Measurements from ENCODE around the gene EDIL3.

EDIL3 gene

GRCh38 chr5:84227236-84227635 lies 157.4 kb downstream of the EDIL3 start:
- Histone ChIP-seq H3K9me2 (ENCODE audit: low read depth, low read length) (no peaks in the 10 kb centered on the region), H3K27me3 (ENCODE audit: insufficient read depth, low read length) (no peaks in the 10 kb centered on the region), H3K79me2 (ENCODE audit: insufficient read depth, low read length) (no peaks in the 10 kb centered on the region), H3K9me3 (ENCODE audit: low read length) (no peaks in the 10 kb centered on the region), H2AFZ (ENCODE audit: low read length) (no peak overlapping the region), H3K9ac (ENCODE audit: low read length) (no peak overlapping the region), H3K4me1 (ENCODE audit: insufficient read depth, low read length, severe bottlenecking) (no peaks in the 10 kb centered on the region), H3F3A (ENCODE audit: insufficient read depth, low read length) (no peaks in the 10 kb centered on the region), H3K4me3 (ENCODE audit: low read depth, low read length, poor library complexity, severe bottlenecking) (no peak overlapping the region), H3K4me2 (ENCODE audit: low read length) (no peak overlapping the region), H3K36me3 (ENCODE audit: insufficient read depth, low read length) (no peaks in the 10 kb centered on the region), H3K27ac (ENCODE audit: low read depth, low read length, poor library complexity, severe bottlenecking) (no peak overlapping the region), H4K20me1 (ENCODE audit: insufficient read depth, low read length) (no peaks in the 10 kb centered on the region)
- TF ChIP-seq CTCF (IDR thresholded peaks at IDR 0.05; ENCODE audit: low read length) (no peak), EZH2 (IDR thresholded peaks at IDR 0.05; ENCODE audit: borderline replicate concordance, low read length) (no peak)

GRCh38 chr5:84218546-84218945 lies 166.1 kb downstream of the EDIL3 start:
- Histone ChIP-seq H3K9ac (ENCODE audit: low read length) (no peak overlapping the region), H3K9me3 (ENCODE audit: low read length) (no peaks in the 10 kb centered on the region), H2AFZ (ENCODE audit: low read length) (no peak overlapping the region), H3K79me2 (ENCODE audit: insufficient read depth, low read length) (no peaks in the 10 kb centered on the region), H3K27ac (ENCODE audit: low read depth, low read length, poor library complexity, severe bottlenecking) (no peak overlapping the region), H3K36me3 (ENCODE audit: insufficient read depth, low read length) (no peaks in the 10 kb centered on the region), H3F3A (ENCODE audit: insufficient read depth, low read length) (no peaks in the 10 kb centered on the region), H3K27me3 (ENCODE audit: insufficient read depth, low read length) (no peaks in the 10 kb centered on the region), H3K4me2 (ENCODE audit: low read length) (no peak overlapping the region), H3K4me1 (ENCODE audit: insufficient read depth, low read length, severe bottlenecking) (no peaks in the 10 kb centered on the region), H3K4me3 (ENCODE audit: low read depth, low read length, poor library complexity, severe bottlenecking) (no peak overlapping the region), H3K9me2 (ENCODE audit: low read depth, low read length) (no peaks in the 10 kb centered on the region), H4K20me1 (ENCODE audit: insufficient read depth, low read length) (no peaks in the 10 kb centered on the region)
- TF ChIP-seq CTCF (IDR thresholded peaks at IDR 0.05; ENCODE audit: low read length) (no peak), EZH2 (IDR thresholded peaks at IDR 0.05; ENCODE audit: borderline replicate concordance, low read length) (no peak)

- H3K79me2 ChIP-seq (ENCODE audit: insufficient read depth, low read length) = no peaks in the 10 kb centered on the region
- no peaks in the 10 kb centered on the region for H4K20me1 ChIP-seq (ENCODE audit: insufficient read depth, low read length)
- H3K9ac ChIP-seq (ENCODE audit: low read length) = no peak overlapping the region
- no peak overlapping the region for H3K4me2 ChIP-seq (ENCODE audit: low read length)
- TF ChIP-seq EZH2 (IDR thresholded peaks at IDR 0.05; ENCODE audit: borderline replicate concordance, low read length) (no peak), CTCF (IDR thresholded peaks at IDR 0.05; ENCODE audit: low read length) (no peak)
- H3K36me3 ChIP-seq (ENCODE audit: insufficient read depth, low read length) = no peaks in the 10 kb centered on the region
- H3K4me1 ChIP-seq (ENCODE audit: insufficient read depth, low read length, severe bottlenecking) = no peaks in the 10 kb centered on the region
- no peak overlapping the region for H3K27ac ChIP-seq (ENCODE audit: low read depth, low read length, poor library complexity, severe bottlenecking)
- H3K27me3 ChIP-seq (ENCODE audit: insufficient read depth, low read length) = no peaks in the 10 kb centered on the region
- H3K9me2 ChIP-seq (ENCODE audit: low read depth, low read length) = no peaks in the 10 kb centered on the region
- H3K9me3 ChIP-seq (ENCODE audit: low read length) = no peaks in the 10 kb centered on the region
- no peaks in the 10 kb centered on the region for H3F3A ChIP-seq (ENCODE audit: insufficient read depth, low read length)
- no peak overlapping the region for H2AFZ ChIP-seq (ENCODE audit: low read length)
- no peak overlapping the region for H3K4me3 ChIP-seq (ENCODE audit: low read depth, low read length, poor library complexity, severe bottlenecking)
Measured at GRCh38 chr5:84215521-84215920, 169.2 kb downstream of the EDIL3 start.

Data from OCI-LY1 (cell line).